ENCODE results near the gene PRKN. TPM values are rescaled to one million over a fixed set of nuclear protein-coding genes. Genes with fewer than 3 reads are reported as not detected.
"Not testable (repeated sequence)": the region's sequence is repeated elsewhere in the genome, so short reads cannot be mapped to it uniquely, and the experiment has no call there.

Gene PRKN
- total RNA-seq, 1 donor from 2014 or later, result not detected

GRCh38 chr6:161870236-161870901 lies 857.2 kb downstream of the PRKN start:
- intact Hi-C loops (cut with micrococcal nuclease), result no loop called here

- intact Hi-C loops (cut with micrococcal nuclease), result no loop called here
These were observed 858.1 kb downstream of the PRKN start for GRCh38 chr6:161869491-161869890.

- intact Hi-C loops (cut with micrococcal nuclease), result no loop called here
These were observed 861.0 kb downstream of the PRKN start for GRCh38 chr6:161866570-161866969.

- intact Hi-C loops (cut with micrococcal nuclease), result not testable (repeated sequence)
These were observed 866.5 kb downstream of the PRKN start for GRCh38 chr6:161861061-161861460.

- intact Hi-C loops (cut with micrococcal nuclease), result no loop called here
These were observed 873.9 kb downstream of the PRKN start for GRCh38 chr6:161853657-161854056.

- intact Hi-C loops (cut with micrococcal nuclease), result not testable (repeated sequence)
These were observed 876.1 kb downstream of the PRKN start for GRCh38 chr6:161851486-161851885.

GRCh38 chr6:161850562-161850961 lies 877.0 kb downstream of the PRKN start:
- intact Hi-C loops (cut with micrococcal nuclease), result no loop called here

- intact Hi-C loops (cut with micrococcal nuclease), result no loop called here
These were observed 879.9 kb downstream of the PRKN start for GRCh38 chr6:161847628-161848027.

GRCh38 chr6:161844804-161845203 lies 882.8 kb downstream of the PRKN start:
- intact Hi-C loops (cut with micrococcal nuclease), result no loop called here

- intact Hi-C loops (cut with micrococcal nuclease), result no loop called here
These were observed 884.5 kb downstream of the PRKN start for GRCh38 chr6:161843066-161843465.

- intact Hi-C loops (cut with micrococcal nuclease), result no loop called here
These were observed 887.2 kb downstream of the PRKN start for GRCh38 chr6:161840380-161840779.

GRCh38 chr6:161838306-161839035 lies 889.1 kb downstream of the PRKN start:
- intact Hi-C loops (cut with micrococcal nuclease), result no loop called here

- intact Hi-C loops (cut with micrococcal nuclease), result no loop called here
These were observed 889.7 kb downstream of the PRKN start for GRCh38 chr6:161837854-161838253.

- intact Hi-C loops (cut with micrococcal nuclease), result no loop called here
These were observed 890.2 kb downstream of the PRKN start for GRCh38 chr6:161837449-161837735.

GRCh38 chr6:161836643-161837448 lies 890.7 kb downstream of the PRKN start:
- intact Hi-C loops (cut with micrococcal nuclease), result no loop called here

GRCh38 chr6:161835500-161836215 lies 891.9 kb downstream of the PRKN start:
- intact Hi-C loops (cut with micrococcal nuclease), result no loop called here

- intact Hi-C loops (cut with micrococcal nuclease), result no loop called here
These were observed 893.1 kb downstream of the PRKN start for GRCh38 chr6:161834426-161834825.

- intact Hi-C loops (cut with micrococcal nuclease), result no loop called here
These were observed 894.3 kb downstream of the PRKN start for GRCh38 chr6:161833099-161833860.

GRCh38 chr6:161832622-161833021 lies 894.9 kb downstream of the PRKN start:
- intact Hi-C loops (cut with micrococcal nuclease), result no loop called here

GRCh38 chr6:161830866-161831616 lies 896.5 kb downstream of the PRKN start:
- intact Hi-C loops (cut with micrococcal nuclease), result no loop called here
